GM18870 (cell line): ENCODE results near the gene MAPK8.
"Not testable (repeated sequence)": the region's sequence is repeated elsewhere in the genome, so short reads cannot be mapped to it uniquely, and the experiment has no call there.

ENCODE experiments used
- ATAC-seq: cut with Tn5 transposase; IDR thresholded peaks from one replicate; pipeline ENCODE4 v1.9.1; 2021; ENCODE audit warnings: moderate library complexity; ENCODE audit not compliant: unreplicated experiment

MAPK8 gene

DNA sequence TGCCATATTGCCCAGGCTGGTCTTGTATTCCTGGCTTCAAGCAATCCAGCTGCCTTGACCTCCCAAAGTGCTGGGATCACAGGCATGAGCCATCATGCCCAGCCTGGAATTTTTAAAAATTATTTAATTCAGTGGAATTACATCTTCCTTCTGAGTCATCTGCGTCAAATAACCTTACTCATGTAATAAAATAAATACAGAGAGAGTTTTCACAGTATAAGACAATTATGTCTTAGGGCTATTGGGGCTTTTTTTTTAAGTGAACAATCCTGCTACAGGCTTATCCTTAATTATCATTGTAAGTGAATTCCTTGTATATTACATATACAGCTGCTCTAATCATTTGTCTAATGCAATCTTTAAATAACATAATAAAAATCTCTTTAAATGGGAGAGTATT is 108.3 kb downstream of the MAPK8 start:
- no peak for ATAC-seq

DNA sequence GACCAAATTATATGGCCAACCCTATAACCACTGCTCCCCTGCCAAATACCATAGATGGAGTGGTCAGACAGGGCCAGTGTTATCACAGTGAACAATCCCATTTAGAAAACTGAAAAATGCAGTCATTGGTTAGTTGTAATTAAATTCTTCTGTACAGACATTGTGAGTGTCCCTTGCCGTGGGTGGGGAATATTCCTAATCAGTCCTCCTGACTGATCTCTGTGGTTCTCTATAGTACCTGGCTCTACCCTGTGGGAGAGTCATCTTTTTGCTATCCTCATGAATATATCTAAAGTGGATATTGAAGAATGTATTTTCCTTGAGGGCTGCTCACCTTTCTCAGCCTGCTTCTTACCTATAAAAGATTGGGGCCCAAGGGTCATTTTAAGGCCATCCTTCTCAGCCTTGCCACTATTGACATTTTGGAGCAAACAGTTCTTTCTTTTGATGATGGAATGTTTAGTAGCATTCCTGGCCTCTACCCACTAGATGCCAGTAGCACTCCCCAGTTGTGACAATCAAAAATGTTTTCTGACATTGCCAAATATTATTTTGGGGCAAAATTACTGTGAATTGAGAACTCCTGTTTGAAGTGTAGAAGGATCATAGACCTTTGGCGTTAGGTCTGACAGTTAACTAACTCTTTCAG is 110.2 kb downstream of the MAPK8 start:
- ATAC-seq, result no peak

- ATAC-seq, result no peak
These were observed 110.9 kb downstream of the MAPK8 start for GRCh38 chr10:48417374-48417773.

- no peak for ATAC-seq
These were observed 111.8 kb downstream of the MAPK8 start for GRCh38 chr10:48418189-48418788.

DNA sequence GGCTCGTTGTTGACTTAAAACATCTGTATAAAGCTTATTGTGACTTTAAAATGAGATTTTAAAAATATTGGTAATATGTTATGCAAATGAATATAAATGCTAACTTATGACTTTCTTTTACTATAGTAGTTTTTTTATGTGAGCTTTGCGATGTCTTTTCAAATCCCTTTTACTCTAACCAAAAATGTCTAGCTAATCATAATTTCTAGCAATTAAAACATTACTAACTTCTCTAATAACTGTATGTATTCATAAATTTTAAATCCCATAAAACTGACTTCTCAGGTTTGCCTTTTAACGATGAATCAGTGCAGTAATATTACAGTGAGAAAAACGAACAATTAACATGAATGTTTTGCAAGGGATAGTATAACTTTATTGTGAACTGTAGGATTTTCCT is 113.2 kb downstream of the MAPK8 start:
- no peak for ATAC-seq

DNA sequence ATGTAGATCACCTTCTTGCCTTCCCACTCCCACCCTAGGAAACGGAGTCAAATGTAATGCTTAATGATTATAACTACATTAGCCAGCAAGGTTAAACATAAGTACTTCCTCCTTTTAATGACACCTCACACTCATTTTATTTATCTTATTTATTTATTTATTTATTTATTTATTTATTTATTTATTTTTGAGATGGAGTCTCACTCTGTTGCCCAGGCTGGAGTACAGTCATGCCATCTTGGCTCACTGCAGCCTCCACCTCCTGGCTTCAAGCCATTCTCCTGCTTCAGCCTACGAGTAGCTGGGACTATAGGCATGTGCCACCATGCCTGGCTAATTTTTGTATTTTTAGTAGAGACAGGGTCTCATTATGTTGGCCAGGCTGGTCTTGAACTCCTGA is 115.4 kb downstream of the MAPK8 start:
- not testable (repeated sequence) for ATAC-seq

DNA sequence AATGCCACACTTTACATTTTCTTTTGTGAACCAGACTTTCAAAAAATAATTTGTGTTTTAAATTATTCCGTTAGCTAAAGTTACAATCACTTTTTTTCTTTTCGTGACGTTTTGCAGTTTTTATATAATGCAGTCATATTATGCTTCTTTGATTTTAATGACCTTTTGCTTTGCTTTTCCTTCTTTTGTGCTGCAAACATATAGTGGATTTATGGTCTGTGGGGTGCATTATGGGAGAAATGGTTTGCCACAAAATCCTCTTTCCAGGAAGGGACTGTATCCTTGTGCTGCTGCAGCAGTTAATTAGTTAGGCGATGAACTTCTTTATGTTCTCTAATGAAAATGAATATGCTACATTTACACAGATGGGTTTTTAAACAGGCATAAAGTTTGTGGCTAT is 117.4 kb downstream of the MAPK8 start:
- no peak for ATAC-seq

DNA sequence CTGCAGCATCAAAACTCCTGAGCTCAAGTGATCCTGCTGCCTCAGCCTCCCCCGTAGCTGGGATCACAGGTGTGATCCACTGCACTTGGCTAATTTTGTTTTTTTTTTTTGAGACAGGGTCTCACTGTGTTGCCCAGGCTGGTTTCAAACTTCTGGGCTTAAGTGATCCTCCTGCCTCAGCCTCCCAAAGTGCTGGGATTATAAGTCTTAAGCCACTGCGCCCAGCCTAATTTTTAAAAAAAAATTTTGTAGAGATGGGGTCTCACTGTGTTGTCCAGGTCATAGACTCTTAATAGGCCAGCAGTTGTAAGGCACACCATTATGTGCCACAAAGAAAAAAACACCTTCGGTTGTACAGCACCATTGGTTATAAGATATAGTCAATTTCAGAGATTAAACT is 122.4 kb downstream of the MAPK8 start:
- ATAC-seq, result no peak

GRCh38 chr10:48429309-48429708 is 122.8 kb downstream of the MAPK8 start:
- ATAC-seq, result no peak

- ATAC-seq, result no peak
These were observed 124.0 kb downstream of the MAPK8 start for GRCh38 chr10:48430402-48430993.

GRCh38 chr10:48431871-48432270 is 125.4 kb downstream of the MAPK8 start:
- no peak for ATAC-seq

DNA sequence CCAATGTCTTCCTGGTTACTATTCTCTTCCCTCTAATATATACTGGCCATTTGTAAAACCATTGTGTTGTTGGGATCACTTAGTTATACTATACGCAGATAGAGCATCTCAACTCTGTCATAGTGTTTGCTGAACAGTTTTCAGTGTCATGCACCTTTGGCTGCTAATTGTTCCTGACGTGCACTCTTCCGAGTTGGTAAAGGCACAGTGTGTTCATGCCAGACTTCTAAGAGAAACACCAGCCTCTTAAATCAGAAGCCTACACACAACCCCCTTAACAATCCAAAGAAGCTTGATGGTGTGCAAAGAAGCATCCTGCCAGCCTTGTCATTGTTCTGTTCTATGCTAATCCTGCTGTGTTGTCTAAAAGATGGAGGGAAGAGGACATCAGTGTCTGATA is 131.1 kb downstream of the MAPK8 start:
- ATAC-seq, result no peak

DNA sequence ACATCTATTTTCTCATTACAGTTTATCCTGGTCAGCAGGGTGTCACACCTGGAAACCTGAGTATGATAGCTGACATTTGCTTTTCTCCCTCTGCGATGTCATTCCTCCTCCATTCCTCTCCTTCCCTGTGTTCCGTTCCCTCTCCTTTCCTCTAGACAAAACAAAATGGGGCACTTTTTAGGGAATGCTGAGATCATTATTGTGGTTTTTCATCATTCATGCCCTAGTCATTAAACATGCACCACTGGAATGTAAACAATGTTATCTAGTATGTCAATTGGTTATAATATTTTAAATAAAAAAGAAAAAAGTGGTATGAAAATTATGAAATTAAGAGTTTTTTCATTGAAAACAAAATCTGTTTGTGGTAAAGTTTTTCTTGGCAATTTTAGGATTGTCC is 132.6 kb downstream of the MAPK8 start:
- ATAC-seq, result no peak

DNA sequence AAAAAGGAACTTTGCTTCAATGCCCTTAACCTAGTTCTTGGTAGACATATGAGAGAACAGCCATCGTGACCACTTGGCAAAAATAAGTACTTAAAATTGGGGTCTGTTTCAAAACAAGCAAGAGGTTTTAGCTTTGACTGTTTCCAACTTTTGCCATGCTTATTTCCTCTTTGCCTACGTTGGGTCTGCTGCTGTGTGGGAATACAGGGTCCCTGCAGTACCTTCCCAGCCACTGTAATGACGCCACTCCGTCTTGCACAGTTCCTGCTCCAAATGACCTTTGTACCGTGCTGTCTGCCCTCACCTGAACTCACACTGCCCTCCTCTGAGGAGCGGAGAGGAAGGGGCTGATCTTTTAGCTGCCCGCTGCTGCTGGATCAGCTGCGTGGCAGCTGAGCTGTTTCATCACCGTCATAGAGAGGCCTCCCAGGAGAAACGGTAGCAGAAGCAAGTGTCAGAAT is 133.1 kb downstream of the MAPK8 start:
- ATAC-seq, result no peak

GRCh38 chr10:48440771-48441170 is 134.3 kb downstream of the MAPK8 start:
- ATAC-seq, result no peak

DNA sequence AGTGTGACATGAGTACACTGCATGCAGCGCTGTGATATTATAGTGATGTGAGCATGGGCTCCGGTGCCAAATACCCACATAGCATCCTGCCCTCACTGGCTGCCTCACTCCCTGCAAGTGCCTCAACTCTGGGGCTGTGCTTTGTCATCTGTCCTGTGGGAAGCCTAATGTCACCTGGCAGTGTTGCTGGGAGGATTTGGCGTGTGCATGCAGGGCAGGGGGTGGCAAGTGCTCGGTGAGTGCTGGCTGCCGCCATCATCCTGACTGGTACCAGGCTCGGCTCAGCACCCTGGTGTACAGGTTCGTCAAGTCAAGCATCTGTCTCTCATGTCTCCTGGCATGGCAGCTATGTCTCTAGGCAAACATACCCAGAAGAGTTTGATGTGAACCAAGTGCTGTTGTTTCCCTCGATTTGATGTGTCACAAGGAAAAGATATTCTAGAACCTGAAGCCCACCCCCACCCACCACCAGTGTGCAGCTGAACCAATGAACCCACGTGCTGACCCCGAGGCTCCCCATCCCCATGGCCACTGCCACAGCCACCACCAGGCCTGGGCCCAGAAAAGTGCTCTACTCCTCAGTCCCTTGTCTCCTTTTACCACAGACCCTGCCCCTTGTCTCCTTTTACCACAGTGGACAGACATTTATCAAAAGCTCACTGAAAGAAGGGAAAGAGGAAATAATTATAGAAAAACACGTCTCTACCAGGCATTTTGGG is 135.8 kb downstream of the MAPK8 start:
- no peak for ATAC-seq

DNA sequence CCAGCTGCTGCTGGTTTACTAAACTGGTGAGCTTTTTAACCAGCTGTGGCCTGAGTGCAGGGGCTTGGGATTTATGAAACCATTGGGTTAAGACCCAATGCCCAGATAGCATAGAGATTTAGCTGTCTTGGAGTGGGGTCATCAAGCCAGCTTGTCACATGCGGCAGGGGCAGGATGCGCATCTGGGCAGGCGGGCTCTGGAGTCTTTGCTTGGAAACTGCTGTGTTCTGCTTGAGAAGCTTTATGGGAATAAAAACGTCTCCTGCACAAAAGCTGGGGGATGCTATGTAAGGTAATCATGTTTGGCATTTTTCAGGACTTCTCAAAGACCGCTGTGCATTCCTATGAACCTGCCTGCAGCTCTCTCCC is 136.3 kb downstream of the MAPK8 start:
- ATAC-seq, result no peak

DNA sequence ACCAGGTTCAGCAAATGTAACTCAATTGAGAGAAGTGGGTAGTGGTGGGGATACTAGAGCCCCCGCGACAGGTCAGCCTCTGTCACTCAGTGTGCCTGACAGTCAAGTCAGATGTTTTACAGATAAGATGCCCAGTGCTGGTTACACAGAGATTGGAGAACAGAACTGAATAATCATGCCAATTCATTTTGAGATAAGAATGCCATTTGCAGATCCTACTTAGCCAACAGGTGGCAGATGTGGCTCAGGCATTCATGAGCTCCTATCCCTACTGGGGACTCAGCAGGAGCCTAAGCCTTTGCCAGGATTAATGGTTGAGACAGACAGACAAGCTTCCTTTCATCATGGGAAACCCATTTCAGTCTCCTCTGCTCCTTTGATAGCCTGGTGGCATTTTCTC is 137.8 kb downstream of the MAPK8 start:
- no peak for ATAC-seq

GRCh38 chr10:48444861-48445841 is 138.7 kb downstream of the MAPK8 start:
- no peak for ATAC-seq

DNA sequence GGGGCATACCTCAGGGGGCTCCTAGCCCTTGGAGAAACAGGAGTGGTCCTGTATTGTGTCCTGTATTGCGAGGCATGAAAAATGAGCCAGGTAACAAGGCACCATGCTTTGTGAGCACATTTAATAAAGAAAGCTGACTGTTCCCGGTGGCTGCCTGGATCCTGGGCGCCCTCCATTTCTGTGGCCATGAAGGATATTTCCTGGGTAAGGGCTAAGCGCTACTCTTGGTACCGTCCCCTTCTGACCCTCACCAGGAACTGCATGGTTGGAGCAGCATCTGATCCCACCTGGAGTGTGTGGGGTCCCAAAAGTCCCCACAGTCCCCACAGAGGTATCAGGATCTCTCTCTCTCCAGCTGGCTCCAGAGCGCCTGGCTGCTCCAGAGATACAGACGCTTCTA is 139.5 kb downstream of the MAPK8 start:
- ATAC-seq, result no peak

- no peak for ATAC-seq
These were observed 140.3 kb downstream of the MAPK8 start for GRCh38 chr10:48446785-48447184.
